ENCODE results near the gene VIM.

VIM gene

DNA sequence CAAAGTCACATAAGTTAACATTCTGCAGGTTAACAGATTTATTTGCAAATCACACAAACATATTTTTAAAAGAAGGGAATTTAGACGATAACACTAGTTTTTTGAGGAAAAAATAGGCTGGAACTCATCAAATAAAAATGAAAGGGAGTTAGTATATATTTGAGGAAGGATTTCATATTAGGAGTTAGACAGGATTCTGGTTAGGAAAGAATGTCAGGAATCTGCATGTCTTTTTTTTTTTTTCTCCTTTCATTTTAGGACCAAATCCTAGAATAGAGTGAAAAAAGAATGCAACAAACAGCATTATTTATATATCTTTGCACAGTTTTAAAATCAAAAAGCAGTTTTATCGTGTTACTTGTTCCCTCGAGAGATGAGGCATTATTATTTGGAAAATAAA, 17.7 kb upstream of the VIM start:
- no peak for DNase-seq

DNA sequence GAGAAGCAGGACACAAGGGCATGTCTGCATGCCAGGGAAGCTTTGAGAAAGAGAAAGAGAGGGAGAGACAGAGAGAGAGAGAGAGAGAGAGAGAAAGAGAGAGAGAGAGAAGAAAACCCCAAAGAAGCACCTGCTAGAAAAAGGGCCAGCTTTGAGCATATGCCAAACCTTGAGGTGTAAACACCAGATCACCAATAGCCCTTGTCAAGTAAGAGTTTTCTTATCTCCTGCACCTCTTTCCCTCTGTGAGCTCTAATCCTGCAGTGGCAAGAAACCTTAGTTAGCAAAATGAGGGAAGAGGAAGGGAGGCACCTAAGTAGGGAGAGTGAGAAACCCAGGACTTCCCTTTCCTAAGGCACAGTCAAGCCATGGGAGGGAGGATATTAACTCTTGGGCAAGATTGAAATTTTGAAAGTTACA, 15.2 kb upstream of the VIM start:
- DNase-seq = no peak

DNA sequence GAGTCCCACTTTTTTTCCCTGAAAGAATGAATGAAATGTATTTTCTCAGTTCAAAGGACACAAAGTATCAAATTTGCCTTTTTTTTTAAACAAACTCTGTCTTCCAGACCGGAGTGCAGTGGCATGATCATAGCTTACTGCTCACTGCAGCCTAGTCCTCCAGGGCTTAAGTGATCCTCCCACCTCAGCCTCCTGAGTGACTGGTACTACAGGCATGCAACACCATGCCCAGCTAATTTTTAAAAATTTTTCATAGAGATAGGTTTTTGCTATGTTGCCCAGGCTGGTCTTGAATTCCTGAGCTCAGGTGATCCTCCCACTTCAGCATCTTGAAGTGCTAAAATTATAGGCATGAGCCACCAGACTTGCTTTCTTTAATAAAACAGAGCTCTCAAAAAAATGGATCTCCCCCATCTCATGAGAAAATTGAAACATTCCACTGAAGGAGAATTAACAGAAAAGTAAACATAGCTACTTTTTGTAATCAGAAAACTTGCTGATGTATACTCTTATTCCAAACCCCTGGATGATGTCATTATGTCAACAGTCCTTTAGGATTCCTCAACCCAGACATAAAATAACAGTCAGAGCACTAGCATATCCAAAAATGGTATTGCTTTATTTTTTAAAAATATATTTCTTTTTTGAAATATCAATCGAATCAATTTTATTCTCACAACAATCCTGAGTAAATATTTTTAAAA, 14.2 kb upstream of the VIM start:
- no peak for DNase-seq

DNA sequence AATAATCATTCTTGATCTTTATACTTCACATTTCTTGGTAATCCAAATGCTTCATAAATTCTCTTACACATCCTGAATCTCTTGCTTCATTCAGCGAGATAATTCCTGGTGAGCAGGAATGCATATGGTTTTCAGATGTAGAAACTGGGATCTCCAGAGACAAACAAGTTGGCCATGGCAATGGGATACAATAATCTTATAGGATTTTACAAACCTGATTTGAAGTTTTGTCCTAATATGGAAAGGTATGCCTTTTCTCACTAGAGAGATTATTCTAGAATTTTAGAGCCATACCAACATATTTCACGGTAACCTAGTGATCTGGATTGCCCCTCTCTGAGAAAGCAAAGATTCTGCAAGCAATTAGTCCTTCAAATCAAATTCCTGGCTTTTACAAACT, 13.5 kb upstream of the VIM start:
- no peak for DNase-seq

DNA sequence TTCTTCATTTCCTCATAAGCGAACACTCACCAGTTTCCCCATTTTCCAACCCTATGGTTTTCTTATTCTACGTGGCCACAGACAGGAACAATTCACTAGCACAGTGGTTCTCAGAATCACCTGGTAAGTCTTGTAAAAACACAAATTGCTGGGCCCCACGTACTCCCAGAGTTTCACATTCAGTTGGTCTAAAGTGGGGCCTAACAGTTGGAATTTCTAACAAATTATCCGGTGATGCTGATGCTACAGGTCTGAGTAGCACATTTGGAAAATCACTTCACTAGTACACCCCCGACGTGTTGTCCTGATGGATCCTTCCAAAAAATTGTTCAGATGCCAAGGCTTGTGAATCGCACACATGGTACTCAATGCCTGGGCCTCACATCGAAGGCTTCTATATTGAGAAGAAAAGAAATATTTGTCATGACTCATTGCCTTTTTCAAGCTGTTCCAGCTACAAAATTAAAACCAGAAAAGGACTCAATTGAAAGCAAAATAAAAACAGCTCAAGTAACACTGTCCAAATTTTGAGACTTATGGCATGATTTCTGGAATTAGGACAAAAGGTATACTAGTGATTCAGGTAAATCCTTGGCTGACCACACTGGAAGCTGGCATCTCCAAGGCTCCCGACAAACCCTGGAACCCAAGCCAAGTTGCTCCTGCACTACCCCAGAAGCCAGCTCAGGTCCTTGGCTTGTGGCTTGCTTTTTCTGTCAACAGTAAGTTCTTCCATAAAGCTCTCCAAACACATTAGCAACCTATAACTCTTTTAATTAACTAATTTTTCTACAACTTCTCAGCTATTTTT, 12.9 kb upstream of the VIM start:
- DNase-seq = no peak

DNA sequence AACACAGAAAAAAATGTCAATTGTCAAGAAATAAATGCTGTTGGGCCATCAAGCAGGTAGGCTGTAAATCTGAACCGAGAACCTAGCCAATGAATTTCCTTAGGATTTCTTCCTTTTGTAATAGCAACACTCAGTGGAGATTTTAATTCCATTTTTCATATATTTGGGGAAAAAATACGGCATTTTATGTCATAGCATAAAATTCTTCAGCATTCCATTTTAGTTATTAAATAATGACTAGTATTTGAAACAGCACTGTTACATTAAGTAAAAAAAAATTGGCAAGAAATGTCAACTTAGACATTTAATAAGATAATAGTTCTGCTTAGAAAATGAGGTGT, 12.3 kb upstream of the VIM start:
- DNase-seq = no peak

- no peak for DNase-seq
Observed at GRCh38 chr10:17216217-17216900, 11.7 kb upstream of the VIM start.

- no peak for DNase-seq
Observed at GRCh38 chr10:17216901-17217395, 11.1 kb upstream of the VIM start.

- no peak for DNase-seq
Observed at GRCh38 chr10:17217631-17218232, 10.3 kb upstream of the VIM start.

DNA sequence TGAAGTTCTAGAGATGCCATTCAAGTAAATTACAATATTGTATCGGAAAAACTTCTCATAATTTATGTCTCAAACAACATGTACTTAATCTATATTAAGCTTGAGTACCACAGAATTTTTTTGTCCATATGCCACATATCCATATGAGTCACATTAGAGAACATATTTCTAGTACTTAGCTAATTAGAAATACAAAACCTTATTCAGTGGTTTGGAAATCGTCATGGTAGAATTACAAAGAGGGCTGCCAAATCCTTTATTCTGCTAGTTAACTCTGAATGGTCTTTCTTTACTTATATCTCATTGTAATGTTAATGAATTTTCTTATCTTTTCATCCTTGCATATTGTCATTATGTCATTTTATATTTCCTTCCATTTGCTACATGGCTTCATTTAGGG, 9.0 kb upstream of the VIM start:
- no peak for DNase-seq

- peak in 1 of 3 experiments; percentile 1 for DNase-seq
Observed at GRCh38 chr10:17220652-17221100, 7.4 kb upstream of the VIM start.

DNA sequence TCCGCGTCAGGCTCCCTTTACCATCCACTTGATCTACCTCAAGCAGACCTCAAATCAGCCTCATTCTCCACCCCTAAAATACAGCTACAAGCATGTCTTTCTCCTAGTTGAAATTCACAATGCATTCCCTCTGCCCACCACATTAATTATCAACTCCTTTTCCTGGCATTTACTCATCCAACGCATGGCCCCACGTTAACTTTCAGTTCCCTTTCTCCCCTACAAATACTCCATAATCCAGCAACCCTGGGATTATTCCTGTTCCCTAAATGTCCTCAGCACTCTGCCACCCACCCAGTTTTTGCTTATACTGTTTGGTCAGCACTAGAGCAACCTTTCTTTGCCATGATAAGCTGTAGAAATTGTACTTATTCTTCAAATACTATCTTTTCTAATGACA, 5.7 kb upstream of the VIM start:
- DNase-seq = no peak

DNA sequence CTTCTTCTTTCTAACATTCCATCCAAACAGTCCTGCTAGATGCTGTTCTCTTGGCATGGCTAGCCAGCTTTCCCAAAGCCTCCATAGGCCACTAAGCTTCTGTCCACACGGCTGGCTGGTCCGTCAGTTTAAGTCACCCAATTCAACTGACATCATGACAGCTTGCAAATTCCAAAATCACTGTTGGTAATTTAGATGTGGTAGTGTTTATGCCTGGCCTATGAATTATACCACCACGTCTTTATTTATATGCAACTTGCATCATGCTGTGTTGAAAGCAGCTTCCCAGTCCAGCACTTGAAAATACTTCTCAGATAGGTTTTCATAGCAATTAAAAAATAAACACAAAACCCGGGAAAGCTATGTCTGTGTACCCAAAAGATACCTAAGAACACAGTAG, 2.2 kb upstream of the VIM start:
- DNase-seq = no peak

DNA sequence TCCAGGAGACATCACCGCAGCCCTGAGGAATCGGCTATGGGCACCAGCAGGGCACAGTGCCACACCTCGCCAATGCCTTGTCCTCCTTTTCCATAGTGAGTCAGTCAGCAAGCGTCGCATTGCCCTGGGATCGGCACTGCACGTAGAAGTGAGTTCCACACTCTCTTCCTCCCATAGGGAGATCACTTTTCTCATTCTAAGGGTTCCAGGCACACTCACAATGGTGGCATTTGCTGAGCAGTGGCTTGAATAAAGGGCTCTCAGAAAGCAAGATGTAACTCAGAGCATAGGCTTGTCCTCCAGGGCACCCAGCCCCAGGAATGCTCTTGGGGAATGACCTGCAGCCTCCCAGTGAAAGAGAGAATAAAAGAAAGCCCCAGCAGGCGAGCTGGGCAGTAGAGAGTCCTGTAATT, 1.1 kb upstream of the VIM start:
- no peak for DNase-seq

DNA sequence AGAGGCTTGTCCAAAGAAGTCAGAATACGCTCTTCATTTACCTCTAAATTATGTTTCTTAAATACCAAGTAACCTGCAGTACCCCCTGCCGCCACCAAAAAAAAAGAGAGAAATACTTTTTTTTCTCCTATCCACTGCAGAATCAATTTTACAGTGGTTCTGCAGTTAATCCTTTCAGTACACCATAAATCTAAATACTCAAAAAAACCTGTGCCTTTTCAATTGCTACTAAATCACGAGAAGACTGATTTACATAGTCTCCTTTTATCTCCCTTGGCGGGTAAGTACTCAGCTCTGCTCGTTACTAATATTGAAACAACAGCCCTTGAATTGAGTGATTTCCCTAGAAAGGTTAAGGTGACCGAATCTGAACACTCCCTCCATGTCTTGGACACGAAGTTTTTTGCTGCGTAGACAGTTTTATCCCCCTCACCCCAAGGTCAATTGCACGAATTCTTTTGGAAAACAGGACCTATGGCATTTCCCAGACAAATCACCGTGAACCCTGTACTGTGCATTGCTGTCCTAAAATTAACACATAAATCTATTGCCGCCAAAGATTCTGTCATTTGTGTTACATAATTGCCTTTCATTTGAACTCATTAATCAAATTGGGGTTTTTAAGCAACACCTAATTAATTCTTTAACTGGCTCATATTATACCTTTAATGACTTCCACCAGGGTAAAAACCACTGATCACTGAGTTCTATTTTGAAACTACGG, 512 bp upstream of the VIM start:
- no peak for DNase-seq

DNA sequence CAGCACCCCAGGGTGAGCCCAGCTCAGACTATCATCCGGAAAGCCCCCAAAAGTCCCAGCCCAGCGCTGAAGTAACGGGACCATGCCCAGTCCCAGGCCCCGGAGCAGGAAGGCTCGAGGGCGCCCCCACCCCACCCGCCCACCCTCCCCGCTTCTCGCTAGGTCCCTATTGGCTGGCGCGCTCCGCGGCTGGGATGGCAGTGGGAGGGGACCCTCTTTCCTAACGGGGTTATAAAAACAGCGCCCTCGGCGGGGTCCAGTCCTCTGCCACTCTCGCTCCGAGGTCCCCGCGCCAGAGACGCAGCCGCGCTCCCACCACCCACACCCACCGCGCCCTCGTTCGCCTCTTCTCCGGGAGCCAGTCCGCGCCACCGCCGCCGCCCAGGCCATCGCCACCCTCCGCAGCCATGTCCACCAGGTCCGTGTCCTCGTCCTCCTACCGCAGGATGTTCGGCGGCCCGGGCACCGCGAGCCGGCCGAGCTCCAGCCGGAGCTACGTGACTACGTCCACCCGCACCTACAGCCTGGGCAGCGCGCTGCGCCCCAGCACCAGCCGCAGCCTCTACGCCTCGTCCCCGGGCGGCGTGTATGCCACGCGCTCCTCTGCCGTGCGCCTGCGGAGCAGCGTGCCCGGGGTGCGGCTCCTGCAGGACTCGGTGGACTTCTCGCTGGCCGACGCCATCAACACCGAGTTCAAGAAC, 1.1 kb downstream of the VIM start:
- DNase-seq = peak in 1 of 3 experiments; percentile 58

- DNase-seq = peak in 1 of 3 experiments; percentile 60
Observed at GRCh38 chr10:17229717-17229966, 1.6 kb downstream of the VIM start.

DNA sequence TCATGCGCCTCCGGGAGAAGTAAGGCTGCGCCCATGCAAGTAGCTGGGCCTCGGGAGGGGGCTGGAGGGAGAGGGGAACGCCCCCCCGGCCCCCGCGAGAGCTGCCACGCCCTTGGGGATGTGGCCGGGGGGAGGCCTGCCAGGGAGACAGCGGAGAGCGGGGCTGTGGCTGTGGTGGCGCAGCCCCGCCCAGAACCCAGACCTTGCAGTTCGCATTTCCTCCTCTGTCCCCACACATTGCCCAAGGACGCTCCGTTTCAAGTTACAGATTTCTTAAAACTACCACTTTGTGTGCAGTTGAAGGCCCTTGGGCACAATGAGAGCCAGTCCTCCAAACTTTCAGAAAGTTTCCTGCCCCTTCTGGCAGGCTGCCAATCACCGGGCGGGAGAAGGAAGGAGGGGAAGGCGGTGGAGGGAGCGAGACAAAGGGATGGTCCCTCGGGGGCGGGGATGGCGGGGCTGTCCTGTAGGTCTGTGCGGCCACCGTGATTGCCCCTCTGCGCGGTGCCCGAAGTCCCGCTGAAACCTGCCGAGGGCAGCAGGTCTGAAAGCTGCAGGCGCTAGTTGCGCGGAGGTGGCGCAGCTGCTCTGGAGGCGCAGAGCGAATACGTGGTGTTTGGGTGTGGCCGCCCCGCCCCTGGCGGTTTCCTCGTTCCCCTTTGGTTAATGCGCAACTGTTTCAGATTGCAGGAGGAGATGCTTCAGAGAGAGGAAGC, 2.1 kb downstream of the VIM start:
- peak; percentile 30 to 77 (median 68) for DNase-seq

DNA sequence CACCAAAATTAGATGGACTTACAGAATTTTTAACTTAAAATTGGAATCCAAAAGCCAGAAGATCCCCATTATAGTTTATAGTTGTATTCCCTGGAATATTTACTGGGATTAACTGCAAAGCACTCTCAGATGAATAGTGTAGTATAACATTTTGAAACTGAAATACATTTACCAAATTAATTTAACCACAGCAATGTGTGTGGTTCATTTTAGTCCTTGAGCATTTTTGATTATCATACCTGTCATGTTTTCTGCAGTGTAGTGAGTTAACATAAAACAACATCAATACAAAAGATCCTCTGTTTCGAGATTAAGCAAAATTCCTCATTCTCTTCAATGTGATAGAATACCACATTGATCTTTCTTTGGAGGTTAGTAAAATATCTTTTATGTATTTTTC, 3.7 kb downstream of the VIM start:
- DNase-seq = no peak

- no peak for DNase-seq
Observed at GRCh38 chr10:17232276-17232960, 4.4 kb downstream of the VIM start.
